ENCODE data around the gene AOX1.
A peak's percentile ranks its signal among the peaks of the same experiment; 100 is the strongest.
"Not testable (repeated sequence)": the region's sequence is repeated elsewhere in the genome, so short reads cannot be mapped to it uniquely, and the experiment has no call there.

Gene AOX1

GRCh38 chr2:200705305-200706041, 119.7 kb downstream of the AOX1 start:
- no peak for DNase-seq

- no peak for DNase-seq
Observed at GRCh38 chr2:200708943-200709342, 123.1 kb downstream of the AOX1 start.

GRCh38 chr2:200713003-200713703, 127.3 kb downstream of the AOX1 start:
- peak; percentile 94 for DNase-seq

- no peak for DNase-seq
Observed at GRCh38 chr2:200713704-200714064, 127.9 kb downstream of the AOX1 start.

- DNase-seq: not testable (repeated sequence)
Observed at GRCh38 chr2:200715014-200715413, 129.2 kb downstream of the AOX1 start.

GRCh38 chr2:200716386-200716785, 130.6 kb downstream of the AOX1 start:
- DNase-seq: no peak

Measured in GDM1 (cell line).